OCI-M2 (cell line): ENCODE measurements around the gene CCRL2.
"Not testable (repeated sequence)": the region's sequence is repeated elsewhere in the genome, so short reads cannot be mapped to it uniquely, and the experiment has no call there.

Experiments used
- DNase-seq: peaks from one replicate; lab custom pipeline; 2025; ENCODE audit not compliant: unreplicated experiment; lab: John Stamatoyannopoulos, UW

CCRL2 gene

GRCh38 chr3:46402902-46403301, 4.2 kb upstream of the CCRL2 start:
- DNase-seq: not testable (repeated sequence)

GRCh38 chr3:46405301-46406019, 1.6 kb upstream of the CCRL2 start:
- DNase-seq: no peak

- DNase-seq: no peak
These were observed 644 bp upstream of the CCRL2 start for GRCh38 chr3:46406443-46406787.

- no peak for DNase-seq
These were observed 911 bp downstream of the CCRL2 start for GRCh38 chr3:46407970-46408369.

GRCh38 chr3:46408853-46409252, 1.8 kb downstream of the CCRL2 start:
- DNase-seq: no peak

- DNase-seq: no peak
These were observed 2.9 kb downstream of the CCRL2 start for GRCh38 chr3:46409739-46410489.

- no peak for DNase-seq
These were observed 3.6 kb downstream of the CCRL2 start for GRCh38 chr3:46410669-46411068.

- DNase-seq: no peak
These were observed 4.2 kb downstream of the CCRL2 start for GRCh38 chr3:46411271-46411670.

GRCh38 chr3:46412786-46413298, 5.8 kb downstream of the CCRL2 start:
- DNase-seq: no peak

- DNase-seq: no peak
These were observed 6.9 kb downstream of the CCRL2 start for GRCh38 chr3:46413951-46414350.

GRCh38 chr3:46414739-46415138, 7.7 kb downstream of the CCRL2 start:
- no peak for DNase-seq

GRCh38 chr3:46416125-46416810, 9.2 kb downstream of the CCRL2 start:
- no peak for DNase-seq

- no peak for DNase-seq
These were observed 9.9 kb downstream of the CCRL2 start for GRCh38 chr3:46416811-46417510.

- DNase-seq: no peak
These were observed 11.0 kb downstream of the CCRL2 start for GRCh38 chr3:46417841-46418611.

GRCh38 chr3:46419816-46420215, 12.8 kb downstream of the CCRL2 start:
- DNase-seq: no peak

GRCh38 chr3:46420931-46421330, 13.9 kb downstream of the CCRL2 start:
- DNase-seq: no peak

GRCh38 chr3:46422617-46423016, 15.6 kb downstream of the CCRL2 start:
- no peak for DNase-seq

GRCh38 chr3:46423588-46423987, 16.5 kb downstream of the CCRL2 start:
- no peak for DNase-seq

- DNase-seq: not testable (repeated sequence)
These were observed 19.4 kb downstream of the CCRL2 start for GRCh38 chr3:46426476-46426875.

GRCh38 chr3:46427404-46427803, 20.3 kb downstream of the CCRL2 start:
- DNase-seq: not testable (repeated sequence)
